Hepatocyte (in vitro differentiated cells): ENCODE measurements around the gene TERF2IP.

ENCODE experiments used
- EZH2 ChIP-seq: fragments of 200-600 bp; sonication (generic); IDR thresholded peaks from 2 replicates; pipeline ENCODE4 v1.6.1; 2016; ENCODE audit warnings: antibody characterized with exemption, mild to moderate bottlenecking, borderline replicate concordance
- EZH2phosphoT487 ChIP-seq: fragments of 200-600 bp; sonication (generic); IDR thresholded peaks from one replicate; pipeline ENCODE4 v1.6.1; 2018; ENCODE audit warnings: antibody characterized with exemption, mild to moderate bottlenecking, low read depth, moderate library complexity; ENCODE audit not compliant: unreplicated experiment, severe bottlenecking
- TF ChIP-seq, protein P1 (sequence below): fragments of 200-600 bp; sonication (generic); IDR thresholded peaks from 2 replicates; pipeline ENCODE4 v1.5.1; 2016; ENCODE audit warnings: antibody characterized with exemption, mild to moderate bottlenecking; ENCODE audit not compliant: poor library complexity

DNA sequence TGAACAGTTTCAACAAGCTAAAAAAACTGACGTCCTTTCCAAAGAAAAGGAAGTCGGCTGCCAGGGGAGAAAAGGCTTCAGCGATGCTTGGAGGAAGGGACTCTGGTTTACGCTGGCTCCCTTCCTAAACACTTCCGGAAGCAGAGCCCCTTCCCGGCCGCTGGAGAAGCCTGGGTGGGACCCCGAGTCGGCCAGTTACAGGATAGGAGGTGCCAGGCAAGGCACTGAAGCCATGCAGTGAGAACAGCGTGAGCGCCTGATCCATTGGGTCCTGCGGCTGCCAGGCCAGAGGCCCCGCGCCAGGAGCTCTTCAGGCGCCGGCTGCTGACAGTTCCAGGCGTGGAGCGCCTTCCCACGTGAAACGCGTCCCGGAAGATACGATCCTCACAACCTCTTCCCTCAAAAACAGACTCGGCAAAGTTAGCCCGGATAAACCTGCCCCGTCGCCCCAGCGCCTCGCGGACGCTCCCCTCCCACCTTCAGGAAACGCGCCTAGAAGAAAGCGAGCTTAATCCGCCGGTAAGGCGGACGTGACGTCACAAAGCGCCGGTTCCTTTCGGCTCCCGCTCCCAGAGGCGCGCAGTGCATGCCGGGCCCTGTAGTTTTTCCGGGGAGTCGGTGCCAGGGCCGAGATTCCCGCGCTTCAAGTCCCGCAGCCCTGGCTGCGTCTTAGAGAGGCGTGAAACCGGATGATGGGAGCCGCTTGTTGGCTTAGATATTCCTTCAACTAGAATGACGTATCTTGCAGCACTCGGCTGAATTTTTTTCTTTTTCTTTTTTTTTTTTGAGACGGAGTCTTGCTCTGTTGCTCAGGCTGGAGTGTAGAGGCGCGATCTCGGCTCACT lies 24.6 kb upstream of the TERF2IP start, which contains the start of gene ADAT1:
- TF ChIP-seq, protein P1, sequence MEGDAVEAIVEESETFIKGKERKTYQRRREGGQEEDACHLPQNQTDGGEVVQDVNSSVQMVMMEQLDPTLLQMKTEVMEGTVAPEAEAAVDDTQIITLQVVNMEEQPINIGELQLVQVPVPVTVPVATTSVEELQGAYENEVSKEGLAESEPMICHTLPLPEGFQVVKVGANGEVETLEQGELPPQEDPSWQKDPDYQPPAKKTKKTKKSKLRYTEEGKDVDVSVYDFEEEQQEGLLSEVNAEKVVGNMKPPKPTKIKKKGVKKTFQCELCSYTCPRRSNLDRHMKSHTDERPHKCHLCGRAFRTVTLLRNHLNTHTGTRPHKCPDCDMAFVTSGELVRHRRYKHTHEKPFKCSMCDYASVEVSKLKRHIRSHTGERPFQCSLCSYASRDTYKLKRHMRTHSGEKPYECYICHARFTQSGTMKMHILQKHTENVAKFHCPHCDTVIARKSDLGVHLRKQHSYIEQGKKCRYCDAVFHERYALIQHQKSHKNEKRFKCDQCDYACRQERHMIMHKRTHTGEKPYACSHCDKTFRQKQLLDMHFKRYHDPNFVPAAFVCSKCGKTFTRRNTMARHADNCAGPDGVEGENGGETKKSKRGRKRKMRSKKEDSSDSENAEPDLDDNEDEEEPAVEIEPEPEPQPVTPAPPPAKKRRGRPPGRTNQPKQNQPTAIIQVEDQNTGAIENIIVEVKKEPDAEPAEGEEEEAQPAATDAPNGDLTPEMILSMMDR: no peak
- no peak for TF ChIP-seq EZH2phosphoT487
- TF ChIP-seq EZH2: no peak
